Loucy (cell line): ENCODE results near the gene ASB2.

Experiments used
- H2AFZ ChIP-seq: fragments of 200-600 bp; sonication (generic); 2 replicates; pipeline ENCODE4 v1.6.0; 2016; ENCODE audit warnings: antibody characterized with exemption, mild to moderate bottlenecking, low read length, moderate library complexity
- H3F3A ChIP-seq: fragments of 200-600 bp; 2 replicates; pipeline ENCODE4 v1.6.0; 2016; ENCODE audit warnings: antibody characterized with exemption, low read depth, mild to moderate bottlenecking
- H3K27me3 ChIP-seq: fragments of 200-600 bp; sonication (generic); 2 replicates; pipeline ENCODE4 v1.6.1; 2014; ENCODE audit warnings: low read length, mild to moderate bottlenecking; ENCODE audit not compliant: insufficient read depth, poor library complexity, severe bottlenecking
- H3K36me3 ChIP-seq: fragments of 200-600 bp; sonication (generic); 2 replicates; pipeline ENCODE4 v1.6.1; 2016; ENCODE audit warnings: low read length; ENCODE audit not compliant: insufficient read depth
- H3K4me1 ChIP-seq: fragments of 200-600 bp; sonication (generic); 2 replicates; pipeline ENCODE4 v1.5.1; 2014; ENCODE audit warnings: low read length, mild to moderate bottlenecking; ENCODE audit not compliant: insufficient read depth, poor library complexity, severe bottlenecking
- H3K4me2 ChIP-seq: fragments of 200-600 bp; sonication (generic); 2 replicates; pipeline ENCODE4 v1.6.0; 2014; ENCODE audit warnings: antibody characterized with exemption, low read length, low read depth, mild to moderate bottlenecking; ENCODE audit not compliant: poor library complexity, severe bottlenecking
- H3K4me3 ChIP-seq: fragments of 200-600 bp; sonication (generic); 2 replicates; pipeline ENCODE4 v1.5.1; 2014; ENCODE audit warnings: low read length, mild to moderate bottlenecking, mixed read lengths; ENCODE audit not compliant: poor library complexity, severe bottlenecking
- H3K79me2 ChIP-seq: fragments of 200-600 bp; sonication (generic); 2 replicates; pipeline ENCODE4 v1.6.1; 2014; ENCODE audit warnings: low read length; ENCODE audit not compliant: insufficient read depth
- H3K9ac ChIP-seq: fragments of 200-600 bp; sonication (generic); 2 replicates; pipeline ENCODE4 v1.6.0; 2014; ENCODE audit warnings: mild to moderate bottlenecking, low read depth, low read length, moderate library complexity; ENCODE audit not compliant: poor library complexity, severe bottlenecking
- H3K9me2 ChIP-seq: fragments of 200-600 bp; sonication (generic); replicated peaks from 2 replicates; pipeline ENCODE4 v1.6.1; 2016; ENCODE audit warnings: low read depth, low read length, mixed read lengths
- H3K9me3 ChIP-seq: fragments of 200-600 bp; sonication (generic); 2 replicates; pipeline ENCODE4 v1.6.1; 2014; ENCODE audit warnings: mild to moderate bottlenecking, antibody characterized with exemption, low read length, low read depth; ENCODE audit not compliant: insufficient read depth
- H4K20me1 ChIP-seq: fragments of 200-600 bp; sonication (generic); 2 replicates; pipeline ENCODE4 v1.6.0; 2014; ENCODE audit warnings: antibody characterized with exemption, low read length, mild to moderate bottlenecking; ENCODE audit not compliant: insufficient read depth, poor library complexity, severe bottlenecking
- EZH2phosphoT487 ChIP-seq: fragments of 200-600 bp; IDR thresholded peaks from 2 replicates; pipeline ENCODE4 v1.6.1; 2018; ENCODE audit warnings: antibody characterized with exemption, mild to moderate bottlenecking, moderate library complexity, borderline replicate concordance
- TF ChIP-seq, protein P1 (sequence below): fragments of 200-600 bp; sonication (generic); conservative IDR thresholded peaks from 2 replicates; pipeline ENCODE4 v1.5.1; 2014; ENCODE audit warnings: mild to moderate bottlenecking, antibody characterized with exemption, low read length

The ASB2 gene

DNA sequence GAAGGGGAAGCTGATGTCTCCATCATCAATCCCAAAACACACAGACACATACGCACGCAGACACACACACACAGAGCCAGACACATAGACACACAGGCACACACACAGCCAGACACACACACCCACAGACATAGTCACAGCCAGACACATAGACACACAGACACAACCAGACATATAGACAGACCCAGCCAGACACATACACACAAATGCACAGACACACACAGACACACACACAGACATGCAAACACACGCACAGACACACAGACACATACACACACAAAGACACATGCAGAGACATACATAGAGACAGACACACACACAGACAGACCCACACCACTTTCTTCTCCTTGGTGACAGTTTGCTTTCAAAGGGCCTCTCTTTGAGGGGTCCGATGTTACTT lies 27.0 kb upstream of the ASB2 start:
- Histone ChIP-seq H3K4me3 (no peak overlapping the region), H3K9me2 (no peaks in the 10 kb centered on the region), H4K20me1 (no peaks in the 10 kb centered on the region), H2AFZ (no peak overlapping the region), H3K4me2 (no peak overlapping the region), H3K9ac (no peak overlapping the region), H3K36me3 (no peaks in the 10 kb centered on the region), H3K9me3 (no peaks in the 10 kb centered on the region), H3F3A (no peaks in the 10 kb centered on the region), H3K79me2 (no peaks in the 10 kb centered on the region), H3K27me3 (no peaks in the 10 kb centered on the region), H3K4me1 (no peaks in the 10 kb centered on the region)
- TF ChIP-seq EZH2phosphoT487: no peak
- TF ChIP-seq, protein P1, sequence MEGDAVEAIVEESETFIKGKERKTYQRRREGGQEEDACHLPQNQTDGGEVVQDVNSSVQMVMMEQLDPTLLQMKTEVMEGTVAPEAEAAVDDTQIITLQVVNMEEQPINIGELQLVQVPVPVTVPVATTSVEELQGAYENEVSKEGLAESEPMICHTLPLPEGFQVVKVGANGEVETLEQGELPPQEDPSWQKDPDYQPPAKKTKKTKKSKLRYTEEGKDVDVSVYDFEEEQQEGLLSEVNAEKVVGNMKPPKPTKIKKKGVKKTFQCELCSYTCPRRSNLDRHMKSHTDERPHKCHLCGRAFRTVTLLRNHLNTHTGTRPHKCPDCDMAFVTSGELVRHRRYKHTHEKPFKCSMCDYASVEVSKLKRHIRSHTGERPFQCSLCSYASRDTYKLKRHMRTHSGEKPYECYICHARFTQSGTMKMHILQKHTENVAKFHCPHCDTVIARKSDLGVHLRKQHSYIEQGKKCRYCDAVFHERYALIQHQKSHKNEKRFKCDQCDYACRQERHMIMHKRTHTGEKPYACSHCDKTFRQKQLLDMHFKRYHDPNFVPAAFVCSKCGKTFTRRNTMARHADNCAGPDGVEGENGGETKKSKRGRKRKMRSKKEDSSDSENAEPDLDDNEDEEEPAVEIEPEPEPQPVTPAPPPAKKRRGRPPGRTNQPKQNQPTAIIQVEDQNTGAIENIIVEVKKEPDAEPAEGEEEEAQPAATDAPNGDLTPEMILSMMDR: no peak

DNA sequence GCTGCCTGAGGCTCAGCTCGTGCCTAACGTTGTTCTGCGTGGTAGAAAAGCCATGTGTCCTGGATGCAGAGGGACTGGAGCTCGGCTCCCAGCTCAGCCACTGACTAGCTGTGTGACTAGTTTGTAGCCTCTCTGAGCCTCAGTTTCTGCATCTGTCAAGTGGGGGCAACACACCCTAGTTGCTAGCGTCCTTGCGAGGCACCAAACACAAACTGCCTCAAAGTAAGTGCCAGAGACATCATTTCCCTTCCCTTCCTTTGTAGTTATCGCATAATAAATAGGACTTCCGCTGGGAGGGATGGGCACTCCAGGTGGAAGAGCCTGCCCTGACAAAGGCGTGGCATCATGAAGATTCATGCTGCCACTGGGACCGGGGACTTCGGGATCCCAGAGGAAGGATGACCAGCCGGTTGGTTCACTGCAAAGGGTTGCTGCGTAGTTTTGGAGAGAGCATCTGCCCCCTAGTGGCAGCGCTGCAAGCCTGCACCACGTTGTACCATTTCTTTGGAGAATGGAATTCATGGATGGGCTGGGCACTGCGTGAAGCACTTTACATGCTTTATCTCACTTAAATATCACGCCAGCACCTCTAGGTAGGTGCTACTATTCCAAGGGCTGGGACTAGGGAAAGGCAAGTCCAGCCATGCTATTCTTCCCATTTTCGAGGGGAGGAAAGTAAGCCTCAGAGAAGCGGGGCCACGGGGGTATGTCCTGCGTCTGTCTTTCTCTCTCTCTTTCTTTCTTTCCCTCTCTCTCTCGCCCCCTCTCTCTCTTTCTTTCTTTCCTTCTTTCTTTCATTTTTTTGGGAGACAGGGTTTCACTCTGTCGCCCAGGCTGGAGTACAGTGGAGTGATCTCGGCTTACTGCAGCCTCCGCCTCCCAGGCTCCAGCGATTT lies 25.4 kb upstream of the ASB2 start:
- TF ChIP-seq, protein P1: peak; percentile 96
- no peak for TF ChIP-seq EZH2phosphoT487
- no peak overlapping the region for H3K4me3 ChIP-seq
- H3K9ac ChIP-seq: no peak overlapping the region
- no peak overlapping the region for H2AFZ ChIP-seq
- no peaks in the 10 kb centered on the region for H3K9me2 ChIP-seq
- no peaks in the 10 kb centered on the region for H3K4me1 ChIP-seq
- H3K79me2 ChIP-seq: no peaks in the 10 kb centered on the region
- H4K20me1 ChIP-seq: no peaks in the 10 kb centered on the region
- H3K9me3 ChIP-seq: no peaks in the 10 kb centered on the region
- H3K4me2 ChIP-seq: peak overlapping the region; percentile 22
- H3F3A ChIP-seq: no peaks in the 10 kb centered on the region
- no peaks in the 10 kb centered on the region for H3K27me3 ChIP-seq
- no peaks in the 10 kb centered on the region for H3K36me3 ChIP-seq

DNA sequence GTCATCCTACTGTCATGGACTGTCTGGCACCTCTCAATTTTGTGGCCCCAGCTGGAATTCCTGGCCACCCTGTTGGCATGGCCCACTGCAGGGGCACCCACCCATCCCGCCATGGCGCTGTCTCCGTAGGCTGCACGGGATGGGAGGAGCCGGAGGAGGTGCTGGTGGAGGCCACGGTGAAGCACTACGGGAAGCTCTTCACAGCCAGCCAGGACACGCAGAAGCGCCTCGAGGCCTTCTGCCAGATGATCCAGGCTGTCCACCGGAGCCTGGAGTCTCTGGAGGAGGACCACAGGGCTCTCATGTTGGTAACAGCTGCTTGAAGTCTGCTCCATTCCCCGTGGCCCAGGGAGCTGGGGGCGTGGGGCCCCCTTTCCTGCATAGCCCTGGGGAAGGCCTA lies 24.6 kb upstream of the ASB2 start:
- H3K9ac ChIP-seq: no peak overlapping the region
- H3K9me2 ChIP-seq: no peaks in the 10 kb centered on the region
- H2AFZ ChIP-seq: no peak overlapping the region
- H3K27me3 ChIP-seq: no peaks in the 10 kb centered on the region
- H3K79me2 ChIP-seq: no peaks in the 10 kb centered on the region
- TF ChIP-seq EZH2phosphoT487: no peak
- TF ChIP-seq, protein P1: no peak
- H3K36me3 ChIP-seq: no peaks in the 10 kb centered on the region
- H3K4me2 ChIP-seq: no peak overlapping the region
- no peaks in the 10 kb centered on the region for H4K20me1 ChIP-seq
- no peaks in the 10 kb centered on the region for H3K4me1 ChIP-seq
- H3K4me3 ChIP-seq: no peak overlapping the region
- H3K9me3 ChIP-seq: no peaks in the 10 kb centered on the region
- no peaks in the 10 kb centered on the region for H3F3A ChIP-seq
